HAP-1 (cell line): Measurements from ENCODE around the gene FANCI.

Experiments
- DNase-seq, 2 experiments: peaks; one replicate each; pipeline ENCODE4 v3.0.0-alpha.2; 2016 to 2020; ENCODE audit warnings: low spot score in 2 of 2
- H3K27me3 ChIP-seq: fragments of 250-450 bp; sonication (Bioruptor Pico); 2 replicates; pipeline ENCODE4 v1.5.1; 2020; ENCODE audit warnings: low read depth, mild to moderate bottlenecking, moderate library complexity
- H3K36me3 ChIP-seq: fragments of 250-450 bp; sonication (Bioruptor Pico); replicated peaks from 2 replicates; pipeline ENCODE4 v1.5.1; 2020; ENCODE audit warnings: mild to moderate bottlenecking
- H3K4me1 ChIP-seq: fragments of 250-450 bp; sonication (Bioruptor Pico); 2 replicates; pipeline ENCODE4 v1.5.1; 2020; ENCODE audit warnings: mild to moderate bottlenecking
- H3K4me3 ChIP-seq: fragments of 250-450 bp; sonication (Bioruptor Pico); 2 replicates; pipeline ENCODE4 v1.5.1; 2020; ENCODE audit warnings: mild to moderate bottlenecking, moderate library complexity
- H3K9me3 ChIP-seq: fragments of 250-450 bp; sonication (Bioruptor Pico); 2 replicates; pipeline ENCODE4 v1.5.1; 2020; ENCODE audit warnings: mild to moderate bottlenecking, moderate library complexity
- in situ Hi-C: fragments of 300-500 bp; cut with MboI; formaldehyde crosslinking; loops from 3 replicates; pipeline ENCODE4 v1.14.3; 2020; ENCODE audit warnings: low sequenced_read_pairs, inconsistent platforms, mixed read lengths

The FANCI gene

GRCh38 chr15:89206908-89207331, 36.9 kb upstream of the FANCI start:
- peak; percentile 90 to 95 for DNase-seq
- Histone ChIP-seq H3K27me3 (no peaks in the 10 kb centered on the region), H3K4me1 (peaks cover 8% of the 10 kb centered on the region), H3K36me3 (no peaks in the 10 kb centered on the region), H3K9me3 (no peaks in the 10 kb centered on the region), H3K4me3 (no peak overlapping the region)
- in situ Hi-C loops: no loop called here

- Histone ChIP-seq H3K27me3 (no peaks in the 10 kb centered on the region), H3K36me3 (no peaks in the 10 kb centered on the region), H3K4me1 (no peaks in the 10 kb centered on the region), H3K9me3 (no peaks in the 10 kb centered on the region), H3K4me3 (no peak overlapping the region)
- in situ Hi-C loops: no loop called here
- no peak for DNase-seq
Measured at GRCh38 chr15:89208256-89208655, 35.5 kb upstream of the FANCI start.

- no peaks in the 10 kb centered on the region for H3K36me3 ChIP-seq
- H3K27me3 ChIP-seq: peaks cover 7% of the 10 kb centered on the region; the same call in 1 of the 2 replicates
- no peak overlapping the region for H3K4me3 ChIP-seq
- in situ Hi-C loops: no loop called here
- H3K9me3 ChIP-seq: no peaks in the 10 kb centered on the region
- no peaks in the 10 kb centered on the region for H3K4me1 ChIP-seq
- no peak for DNase-seq
Measured at GRCh38 chr15:89209057-89209456, 34.7 kb upstream of the FANCI start.

- in situ Hi-C loops: no loop called here
- no peak for DNase-seq
- Histone ChIP-seq H3K4me1 (no peaks in the 10 kb centered on the region), H3K36me3 (no peaks in the 10 kb centered on the region), H3K4me3 (no peak overlapping the region), H3K27me3 (peaks cover 23% of the 10 kb centered on the region; the same call in 1 of the 2 replicates), H3K9me3 (no peaks in the 10 kb centered on the region)
Measured at GRCh38 chr15:89211678-89212170, 32.1 kb upstream of the FANCI start.

- no peaks in the 10 kb centered on the region for H3K4me1 ChIP-seq
- H3K27me3 ChIP-seq: peaks cover 26% of the 10 kb centered on the region; the same call in 1 of the 2 replicates
- H3K9me3 ChIP-seq: no peaks in the 10 kb centered on the region
- in situ Hi-C loops: no loop called here
- H3K36me3 ChIP-seq: no peaks in the 10 kb centered on the region
- no peak for DNase-seq
- no peak overlapping the region for H3K4me3 ChIP-seq
Measured at GRCh38 chr15:89215627-89216026, 28.2 kb upstream of the FANCI start.

- H3K27me3 ChIP-seq: peaks cover 26% of the 10 kb centered on the region; the same call in 1 of the 2 replicates
- H3K9me3 ChIP-seq: no peaks in the 10 kb centered on the region
- no peaks in the 10 kb centered on the region for H3K36me3 ChIP-seq
- H3K4me3 ChIP-seq: no peak overlapping the region
- no peak for DNase-seq
- in situ Hi-C loops: no loop called here
- no peaks in the 10 kb centered on the region for H3K4me1 ChIP-seq
Measured at GRCh38 chr15:89217031-89217430, 26.7 kb upstream of the FANCI start.

GRCh38 chr15:89217686-89218376, 25.9 kb upstream of the FANCI start:
- Histone ChIP-seq H3K27me3 (peaks cover 26% of the 10 kb centered on the region; the same call in 1 of the 2 replicates), H3K9me3 (no peaks in the 10 kb centered on the region), H3K4me1 (no peaks in the 10 kb centered on the region), H3K4me3 (no peak overlapping the region), H3K36me3 (no peaks in the 10 kb centered on the region)
- in situ Hi-C loops: no loop called here
- DNase-seq: no peak

GRCh38 chr15:89218531-89218930, 25.2 kb upstream of the FANCI start:
- Histone ChIP-seq H3K9me3 (no peaks in the 10 kb centered on the region), H3K4me1 (no peaks in the 10 kb centered on the region), H3K4me3 (no peak overlapping the region), H3K27me3 (peaks cover 24% of the 10 kb centered on the region; the same call in 1 of the 2 replicates), H3K36me3 (no peaks in the 10 kb centered on the region)
- DNase-seq: no peak
- in situ Hi-C loops: no loop called here

- Histone ChIP-seq H3K9me3 (no peaks in the 10 kb centered on the region), H3K4me1 (no peaks in the 10 kb centered on the region), H3K4me3 (no peak within 1 kb of the TSS), H3K27me3 (peaks cover 3% of the 10 kb centered on the region; the same call in 1 of the 2 replicates), H3K36me3 (no peaks in the 10 kb centered on the region)
- in situ Hi-C loops: no loop called here
- no peak for DNase-seq
Measured at GRCh38 chr15:89221543-89221942, 22.2 kb upstream of the FANCI start, which contains the start of gene RLBP1. Gene RLBP1, minus strand, starts transcription at chr15:89221579. Its CDS starts 2,604 bp downstream, at chr15:89218975.

GRCh38 chr15:89225588-89225987, 18.2 kb upstream of the FANCI start:
- Histone ChIP-seq H3K4me3 (no peak overlapping the region), H3K27me3 (no peaks in the 10 kb centered on the region; the same call in 1 of the 2 replicates), H3K4me1 (no peaks in the 10 kb centered on the region), H3K9me3 (no peaks in the 10 kb centered on the region), H3K36me3 (no peaks in the 10 kb centered on the region)
- in situ Hi-C loops: no loop called here
- no peak for DNase-seq

GRCh38 chr15:89226359-89227221, 17.2 kb upstream of the FANCI start:
- no peaks in the 10 kb centered on the region for H3K4me1 ChIP-seq

GRCh38 chr15:89227425-89227824, 16.4 kb upstream of the FANCI start:
- no peak for DNase-seq
- Histone ChIP-seq H3K36me3 (no peaks in the 10 kb centered on the region), H3K9me3 (no peaks in the 10 kb centered on the region), H3K27me3 (no peaks in the 10 kb centered on the region; the same call in 1 of the 2 replicates), H3K4me1 (no peaks in the 10 kb centered on the region), H3K4me3 (no peak overlapping the region)
- in situ Hi-C loops: no loop called here

More at GRCh38 chr15:89226359-89227221, 17.2 kb upstream of the FANCI start:
- DNase-seq: no peak
- Histone ChIP-seq H3K27me3 (no peaks in the 10 kb centered on the region; the same call in 1 of the 2 replicates), H3K9me3 (no peaks in the 10 kb centered on the region), H3K36me3 (no peaks in the 10 kb centered on the region), H3K4me3 (no peak overlapping the region)
- in situ Hi-C loops: no loop called here

GRCh38 chr15:89230277-89230676, 13.5 kb upstream of the FANCI start:
- no peaks in the 10 kb centered on the region for H3K36me3 ChIP-seq
- no peak for DNase-seq
- no peaks in the 10 kb centered on the region for H3K9me3 ChIP-seq
- peaks cover 10% of the 10 kb centered on the region for H3K27me3 ChIP-seq
- no peaks in the 10 kb centered on the region; the same call in 1 of the 2 replicates for H3K4me1 ChIP-seq
- in situ Hi-C loops: no loop called here
- no peak overlapping the region for H3K4me3 ChIP-seq

GRCh38 chr15:89231832-89232231, 11.9 kb upstream of the FANCI start:
- no peak for DNase-seq
- Histone ChIP-seq H3K4me1 (no peaks in the 10 kb centered on the region; the same call in 1 of the 2 replicates), H3K9me3 (no peaks in the 10 kb centered on the region), H3K36me3 (no peaks in the 10 kb centered on the region), H3K27me3 (peaks cover 17% of the 10 kb centered on the region), H3K4me3 (no peak overlapping the region)
- in situ Hi-C loops: no loop called here
